IPS-18c (cell line): ENCODE measurements around the gene RPTOR.

Experiments
- H3K4me3 ChIP-seq: 2 replicates; pipeline ENCODE4 v1.7.0; 2013; ENCODE audit warnings: low read depth, mild to moderate bottlenecking, low read length, moderate library complexity; ENCODE audit not compliant: insufficient read depth
- H3K9me3 ChIP-seq: one replicate; pipeline ENCODE4 v1.6.1; 2013; ENCODE audit warnings: mild to moderate bottlenecking, low read length, moderate library complexity; ENCODE audit not compliant: control insufficient read depth, insufficient read depth

RPTOR gene

GRCh38 chr17:80511222-80512180, 33.1 kb upstream of the RPTOR start:
- Histone ChIP-seq H3K4me3 (no peak overlapping the region), H3K9me3 (no peaks in the 10 kb centered on the region)

DNA sequence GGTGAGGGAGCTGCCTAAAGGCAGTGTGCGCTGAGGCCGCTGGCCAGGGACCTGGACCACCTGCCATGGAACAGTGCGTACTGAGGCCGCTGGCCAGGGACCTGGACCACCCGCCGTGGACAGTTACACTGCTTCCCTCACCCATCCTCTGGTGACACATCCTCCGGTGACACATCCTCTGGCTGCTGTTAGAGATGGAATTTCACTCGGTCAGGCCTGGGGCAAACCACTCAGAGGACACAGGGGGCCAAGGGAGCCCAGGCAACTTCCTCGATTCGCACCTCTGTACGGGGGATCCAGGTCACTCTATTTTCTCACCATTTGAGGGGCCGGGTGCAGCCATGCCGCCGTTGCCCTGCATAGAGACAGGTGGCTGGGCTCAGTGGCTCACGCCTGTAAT, 32.4 kb upstream of the RPTOR start:
- Histone ChIP-seq H3K9me3 (no peaks in the 10 kb centered on the region), H3K4me3 (no peak overlapping the region)

DNA sequence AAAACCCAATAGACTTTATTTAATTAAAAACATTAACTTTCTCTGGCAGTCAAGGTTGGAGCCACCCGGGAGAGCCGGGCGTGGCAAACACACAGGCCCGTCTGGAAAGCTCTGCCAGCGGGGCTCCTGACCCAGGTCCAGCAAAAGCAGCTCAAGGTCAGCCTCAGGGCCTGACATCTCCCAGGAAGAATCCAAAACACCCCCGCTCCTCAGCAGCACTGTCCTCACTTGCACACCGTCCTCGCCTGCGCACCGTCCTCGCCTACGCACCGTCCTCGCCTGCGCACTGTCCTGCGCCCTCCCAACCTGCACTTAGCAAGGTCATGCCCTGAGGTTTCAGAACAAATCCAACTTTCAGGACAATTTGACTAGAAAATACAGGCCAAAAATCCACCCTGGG, 31.4 kb upstream of the RPTOR start:
- H3K9me3 ChIP-seq: no peaks in the 10 kb centered on the region

GRCh38 chr17:80513892-80514291, 30.7 kb upstream of the RPTOR start:
- H3K9me3 ChIP-seq: no peaks in the 10 kb centered on the region
- no peak overlapping the region for H3K4me3 ChIP-seq

More for the DNA sequence above, 31.4 kb upstream of the RPTOR start:
- H3K4me3 ChIP-seq: no peak overlapping the region

GRCh38 chr17:80516171-80516932, 28.3 kb upstream of the RPTOR start:
- no peaks in the 10 kb centered on the region for H3K9me3 ChIP-seq
- H3K4me3 ChIP-seq: no peak overlapping the region

GRCh38 chr17:80517641-80518040, 27.0 kb upstream of the RPTOR start:
- Histone ChIP-seq H3K9me3 (no peaks in the 10 kb centered on the region), H3K4me3 (no peak overlapping the region)

- Histone ChIP-seq H3K4me3 (no peak overlapping the region), H3K9me3 (no peaks in the 10 kb centered on the region)
These were observed 26.2 kb upstream of the RPTOR start for GRCh38 chr17:80518392-80518791.

DNA sequence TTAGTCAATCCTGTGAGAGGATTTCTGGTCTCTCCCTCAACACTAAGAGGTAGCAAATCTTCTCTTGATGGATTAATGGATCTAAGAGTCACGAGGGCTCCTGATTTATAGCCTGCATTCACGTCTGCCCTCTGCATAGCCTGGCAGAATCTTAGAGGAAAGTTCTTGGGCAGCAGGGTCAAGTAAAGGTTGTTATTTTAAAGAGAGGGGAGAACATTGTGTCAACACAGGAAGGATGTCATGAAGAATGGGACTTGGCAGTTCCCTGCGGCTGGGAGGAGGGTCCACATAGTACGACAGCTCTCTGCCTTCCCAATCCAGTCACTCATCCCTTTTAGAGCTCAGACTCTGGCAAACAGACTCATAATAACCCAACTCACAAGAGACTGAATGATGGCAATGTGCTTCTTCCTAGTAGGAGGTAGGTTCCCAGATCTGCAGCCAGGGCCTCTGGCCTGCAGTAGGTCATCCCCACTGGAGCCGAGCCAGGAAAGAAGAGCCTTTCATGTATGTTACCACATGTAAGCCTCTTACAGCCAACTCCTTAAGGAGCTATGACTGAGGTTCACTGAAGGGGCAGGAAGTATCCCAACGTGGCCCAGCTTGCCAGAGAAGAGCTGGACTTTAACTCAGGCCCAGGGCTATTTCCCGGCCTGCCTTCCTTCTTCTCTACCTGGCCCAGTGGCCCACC, 25.4 kb upstream of the RPTOR start:
- no peaks in the 10 kb centered on the region for H3K9me3 ChIP-seq
- no peak overlapping the region for H3K4me3 ChIP-seq

GRCh38 chr17:80520810-80521455, 23.7 kb upstream of the RPTOR start:
- no peak overlapping the region for H3K4me3 ChIP-seq

GRCh38 chr17:80523054-80523744, 21.4 kb upstream of the RPTOR start:
- H3K9me3 ChIP-seq: peaks cover 2% of the 10 kb centered on the region
- no peak overlapping the region for H3K4me3 ChIP-seq

More at GRCh38 chr17:80520810-80521455, 23.7 kb upstream of the RPTOR start:
- peaks cover 1% of the 10 kb centered on the region for H3K9me3 ChIP-seq

GRCh38 chr17:80523956-80524712, 20.5 kb upstream of the RPTOR start:
- H3K9me3 ChIP-seq: peaks cover 2% of the 10 kb centered on the region
- no peak overlapping the region for H3K4me3 ChIP-seq

- Histone ChIP-seq H3K4me3 (no peak overlapping the region), H3K9me3 (peaks cover 2% of the 10 kb centered on the region)
These were observed 18.3 kb upstream of the RPTOR start for GRCh38 chr17:80526116-80526910.

DNA sequence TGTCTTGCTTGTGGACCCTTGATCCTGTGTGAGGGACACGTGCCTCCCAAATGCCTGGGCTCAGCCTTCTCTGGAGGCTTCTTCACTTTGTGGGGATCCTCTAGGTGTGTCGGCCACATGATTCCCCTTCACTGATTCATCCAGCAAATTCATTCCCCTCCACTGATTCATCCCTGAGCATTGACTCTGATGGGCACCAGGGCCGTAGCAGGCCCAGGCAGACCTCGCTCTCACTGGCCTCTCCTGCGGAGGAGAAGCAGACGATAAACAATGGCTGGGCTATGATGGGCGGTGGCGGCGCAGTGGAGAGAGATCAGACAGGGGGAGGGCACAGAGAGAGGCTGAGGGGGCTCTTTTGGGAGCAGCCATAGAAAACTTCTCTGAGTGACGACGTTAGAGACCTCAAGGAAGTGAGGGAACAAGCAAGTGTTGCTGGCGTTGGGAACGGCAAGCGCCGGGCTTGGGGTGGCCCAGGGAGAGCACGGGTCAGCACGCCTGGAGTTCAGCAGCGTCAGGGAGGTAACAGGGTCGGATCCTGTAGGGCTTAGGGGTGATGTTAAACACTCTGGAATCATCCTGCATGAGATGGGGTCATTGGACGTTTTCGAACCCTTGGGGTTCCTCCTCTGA, 17.5 kb upstream of the RPTOR start:
- peaks cover 2% of the 10 kb centered on the region for H3K9me3 ChIP-seq
- H3K4me3 ChIP-seq: no peak overlapping the region

DNA sequence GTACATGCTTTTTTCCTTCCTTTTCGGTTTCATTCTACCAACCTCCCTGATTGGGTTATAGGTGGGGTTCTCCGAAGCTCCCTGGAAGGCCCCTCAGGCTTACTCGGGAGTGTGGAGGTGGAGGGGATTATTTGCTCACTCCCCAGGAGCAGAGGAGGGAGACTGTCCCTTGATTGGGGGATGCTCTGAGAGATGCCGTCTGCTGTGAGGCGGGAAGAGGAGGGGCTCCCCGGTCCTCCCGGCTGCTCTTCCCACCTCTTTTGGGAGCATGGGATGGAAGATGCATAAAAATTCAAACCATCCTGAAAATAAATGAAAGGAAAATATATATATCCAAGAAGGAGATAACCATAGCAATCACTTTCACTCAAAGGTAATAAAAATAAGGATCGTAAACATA, 16.1 kb upstream of the RPTOR start:
- Histone ChIP-seq H3K9me3 (peaks cover 2% of the 10 kb centered on the region), H3K4me3 (no peak overlapping the region)
